GM13976 (cell line): ENCODE results near the gene SPINK8.

Source experiments
- DNase-seq: peaks from one replicate; pipeline ENCODE4 v3.0.0; 2012; ENCODE audit warnings: low spot score
- in situ Hi-C: fragments of 300-500 bp; cut with MboI; formaldehyde crosslinking; loops from one replicate; pipeline ENCODE4 v1.12.0; 2022; ENCODE audit warnings: low sequenced_read_pairs, mixed read lengths, inconsistent platforms; ENCODE audit not compliant: unreplicated experiment
- TF ChIP-seq, protein P1 (sequence below): IDR thresholded peaks from 2 replicates; pipeline ENCODE4 v1.5.1; 2012; ENCODE audit warnings: borderline replicate concordance, mild to moderate bottlenecking; ENCODE audit not compliant: insufficient read depth; ENCODE audit errors: extremely low read depth, missing control alignments, control extremely low read depth

SPINK8 gene

DNA sequence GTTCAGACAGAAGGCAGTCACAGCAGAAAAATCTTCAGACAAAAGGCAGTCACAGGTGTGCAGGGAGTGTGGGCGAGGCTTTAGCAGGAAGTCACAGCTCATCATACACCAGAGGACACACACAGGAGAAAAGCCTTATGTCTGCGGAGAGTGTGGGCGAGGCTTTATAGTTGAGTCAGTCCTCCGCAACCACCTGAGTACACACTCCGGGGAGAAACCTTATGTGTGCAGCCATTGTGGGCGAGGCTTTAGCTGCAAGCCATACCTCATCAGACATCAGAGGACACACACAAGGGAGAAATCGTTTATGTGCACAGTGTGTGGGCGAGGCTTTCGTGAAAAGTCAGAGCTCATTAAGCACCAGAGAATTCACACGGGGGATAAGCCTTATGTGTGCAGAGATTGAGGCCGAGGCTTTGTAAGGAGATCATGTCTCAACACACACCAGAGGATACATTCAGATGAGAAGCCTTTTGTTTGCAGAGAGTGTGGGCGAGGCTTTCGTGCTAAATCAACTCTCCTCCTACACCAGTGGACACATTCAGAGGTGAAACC lies 65.0 kb downstream of the SPINK8 start:
- in situ Hi-C loops, result no loop called here
- DNase-seq, result peak; percentile 46
- TF ChIP-seq, protein P1, sequence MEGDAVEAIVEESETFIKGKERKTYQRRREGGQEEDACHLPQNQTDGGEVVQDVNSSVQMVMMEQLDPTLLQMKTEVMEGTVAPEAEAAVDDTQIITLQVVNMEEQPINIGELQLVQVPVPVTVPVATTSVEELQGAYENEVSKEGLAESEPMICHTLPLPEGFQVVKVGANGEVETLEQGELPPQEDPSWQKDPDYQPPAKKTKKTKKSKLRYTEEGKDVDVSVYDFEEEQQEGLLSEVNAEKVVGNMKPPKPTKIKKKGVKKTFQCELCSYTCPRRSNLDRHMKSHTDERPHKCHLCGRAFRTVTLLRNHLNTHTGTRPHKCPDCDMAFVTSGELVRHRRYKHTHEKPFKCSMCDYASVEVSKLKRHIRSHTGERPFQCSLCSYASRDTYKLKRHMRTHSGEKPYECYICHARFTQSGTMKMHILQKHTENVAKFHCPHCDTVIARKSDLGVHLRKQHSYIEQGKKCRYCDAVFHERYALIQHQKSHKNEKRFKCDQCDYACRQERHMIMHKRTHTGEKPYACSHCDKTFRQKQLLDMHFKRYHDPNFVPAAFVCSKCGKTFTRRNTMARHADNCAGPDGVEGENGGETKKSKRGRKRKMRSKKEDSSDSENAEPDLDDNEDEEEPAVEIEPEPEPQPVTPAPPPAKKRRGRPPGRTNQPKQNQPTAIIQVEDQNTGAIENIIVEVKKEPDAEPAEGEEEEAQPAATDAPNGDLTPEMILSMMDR, result no peak

DNA sequence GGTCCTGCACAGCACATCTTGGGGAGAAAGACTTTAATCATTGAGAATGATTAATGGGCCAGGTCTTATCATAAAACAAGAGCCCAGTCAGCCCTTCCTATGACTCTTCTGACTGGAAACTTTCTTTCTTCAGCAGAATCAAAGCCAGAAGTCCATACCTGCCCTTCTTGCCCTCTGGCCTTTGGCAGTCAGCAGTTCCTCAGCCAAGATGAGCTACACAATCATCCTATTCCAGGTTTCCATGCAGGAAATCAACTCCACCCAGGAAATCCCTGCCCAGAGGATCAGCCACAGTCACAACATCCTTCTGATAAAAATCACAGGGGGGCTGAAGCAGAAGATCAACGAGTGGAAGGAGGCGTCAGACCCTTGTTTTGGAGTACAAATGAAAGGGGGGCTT lies 65.7 kb downstream of the SPINK8 start:
- TF ChIP-seq, protein P1, result no peak
- no peak for DNase-seq
- in situ Hi-C loops, result no loop called here

DNA sequence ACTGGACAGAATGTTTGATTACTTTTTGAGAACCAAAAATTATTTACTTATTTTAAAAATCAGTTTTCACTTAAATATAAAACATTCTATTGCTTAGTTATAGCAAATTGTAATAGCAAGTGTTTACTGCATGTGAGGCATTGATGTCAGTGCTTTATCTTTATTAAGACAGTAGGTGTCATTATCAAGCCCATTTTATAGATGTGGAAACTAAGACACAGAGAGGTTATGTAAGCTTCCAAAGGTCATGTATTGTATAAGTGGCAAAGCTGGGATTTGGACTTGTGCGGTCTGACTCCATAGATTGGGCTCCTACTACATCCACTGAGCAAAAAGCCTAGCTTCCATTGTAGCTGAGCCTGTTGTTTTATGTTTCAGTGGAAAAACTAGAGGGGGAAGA lies 74.9 kb downstream of the SPINK8 start:
- in situ Hi-C loops, result no loop called here
- DNase-seq, result no peak
- TF ChIP-seq, protein P1, result no peak
